ENCODE results near the gene CDS1.
"Not testable (repeated sequence)": the region's sequence is repeated elsewhere in the genome, so short reads cannot be mapped to it uniquely, and the experiment has no call there.

CDS1 gene

DNA sequence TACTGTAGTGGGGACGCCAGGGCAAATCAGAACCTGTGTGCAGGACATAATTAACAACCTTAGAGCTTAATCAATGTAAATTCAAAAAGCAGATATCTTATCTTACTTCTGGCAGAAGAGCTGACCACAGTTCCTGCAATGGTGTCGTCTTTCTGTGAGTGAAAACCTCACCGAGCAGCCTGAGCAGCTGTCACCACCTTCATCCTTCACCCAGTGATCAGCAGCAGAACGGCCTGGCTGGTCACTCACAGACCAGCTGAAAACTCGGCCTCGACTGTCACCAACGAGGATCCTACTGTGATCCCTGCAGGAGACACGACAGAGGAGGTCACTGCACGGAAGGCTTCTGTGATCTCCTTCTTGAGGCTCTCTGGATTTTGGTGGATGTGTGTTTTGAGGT lies 94.2 kb downstream of the CDS1 start:
- no peak for DNase-seq

GRCh38 chr4:84677995-84678394 lies 95.1 kb downstream of the CDS1 start:
- no peak for DNase-seq

- DNase-seq = no peak
These were observed 96.2 kb downstream of the CDS1 start for GRCh38 chr4:84678976-84679744.

GRCh38 chr4:84680956-84681355 lies 98.0 kb downstream of the CDS1 start:
- no peak for DNase-seq

DNA sequence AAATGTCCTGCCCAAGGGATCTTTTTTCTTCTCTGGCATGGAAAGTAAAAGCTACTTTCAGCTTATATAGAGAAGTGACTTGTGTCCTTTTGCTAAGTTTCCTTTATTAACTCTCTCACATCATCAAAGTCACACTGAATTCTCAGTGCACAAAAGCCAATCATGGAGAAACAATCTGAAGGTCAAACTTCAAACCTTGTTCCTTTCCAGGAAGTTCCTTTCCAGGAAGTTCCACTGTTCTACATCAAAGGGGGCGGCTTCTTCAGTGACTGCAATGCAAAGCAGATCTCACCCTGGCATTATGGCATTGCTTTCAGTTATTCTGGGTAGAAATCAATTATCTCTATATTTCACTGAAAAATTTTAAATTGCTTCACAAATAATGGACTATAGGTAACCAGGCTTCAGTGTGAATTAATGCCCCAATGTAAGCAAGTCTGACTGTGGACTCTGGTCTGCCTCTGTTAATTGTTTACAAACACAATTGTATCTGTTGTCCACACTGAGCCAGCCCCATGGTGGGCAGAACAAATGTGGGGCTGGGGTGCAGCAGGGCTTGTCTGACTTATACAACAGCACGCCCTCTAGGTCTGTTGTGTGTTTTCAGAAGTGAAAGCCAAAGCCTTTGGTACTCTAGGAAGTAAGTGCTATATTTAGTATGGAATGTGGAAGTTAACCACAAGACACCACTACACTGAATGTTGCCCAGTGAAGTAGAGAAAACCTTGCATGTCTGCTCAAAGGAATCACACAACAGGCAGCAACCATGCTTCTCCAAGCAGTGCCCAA lies 98.8 kb downstream of the CDS1 start:
- DNase-seq = no peak

- not testable (repeated sequence) for DNase-seq
These were observed 99.7 kb downstream of the CDS1 start for GRCh38 chr4:84682661-84683060.

GRCh38 chr4:84683064-84683850 lies 100.3 kb downstream of the CDS1 start:
- DNase-seq = no peak

- no peak for DNase-seq
These were observed 101.4 kb downstream of the CDS1 start for GRCh38 chr4:84684361-84684760.

DNA sequence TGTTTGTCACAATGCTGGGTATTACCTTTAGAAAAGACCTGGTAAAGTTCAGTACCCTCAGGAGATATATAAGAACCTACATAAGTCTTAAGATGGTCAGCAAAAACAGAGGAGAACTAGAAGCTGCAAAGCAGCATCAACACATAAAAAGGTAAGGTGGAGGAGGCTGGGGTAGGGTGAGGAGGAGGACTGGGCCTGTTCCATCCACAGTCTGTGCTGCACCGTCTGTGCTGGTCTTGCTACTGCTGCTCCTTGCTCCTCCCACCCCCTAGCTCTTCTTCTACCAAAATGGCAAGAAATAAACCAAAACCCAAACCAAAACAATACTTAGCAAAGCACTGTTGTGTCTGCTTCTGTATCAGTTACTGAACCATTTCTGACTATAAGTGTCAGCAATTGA lies 102.2 kb downstream of the CDS1 start:
- DNase-seq = no peak

DNA sequence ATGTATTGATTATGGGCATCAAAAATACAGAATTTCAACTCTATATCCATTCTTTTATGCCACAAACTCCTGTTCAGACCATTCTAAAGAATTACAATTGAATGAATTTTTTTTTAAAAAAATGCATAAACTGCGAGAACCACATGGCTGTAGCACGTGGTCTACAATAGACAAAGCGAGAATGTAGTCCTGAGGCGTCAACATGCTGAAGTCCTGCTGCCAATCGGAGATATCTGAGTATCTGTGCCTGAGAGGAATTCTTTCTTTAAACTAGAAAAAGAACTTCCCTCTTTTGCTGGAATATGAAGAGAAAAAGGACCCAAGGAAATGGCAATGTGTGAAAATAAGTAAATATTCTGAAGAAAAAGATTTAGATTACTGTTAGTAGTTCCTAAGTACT lies 105.7 kb downstream of the CDS1 start:
- DNase-seq = no peak

GRCh38 chr4:84689197-84689596 lies 106.3 kb downstream of the CDS1 start:
- no peak for DNase-seq

GRCh38 chr4:84690481-84690880 lies 107.6 kb downstream of the CDS1 start:
- no peak for DNase-seq

- peak in 1 of 2 experiments; percentile 29 for DNase-seq
These were observed 108.3 kb downstream of the CDS1 start for GRCh38 chr4:84691170-84691691.

GRCh38 chr4:84691800-84692199 lies 108.9 kb downstream of the CDS1 start:
- DNase-seq = no peak

DNA sequence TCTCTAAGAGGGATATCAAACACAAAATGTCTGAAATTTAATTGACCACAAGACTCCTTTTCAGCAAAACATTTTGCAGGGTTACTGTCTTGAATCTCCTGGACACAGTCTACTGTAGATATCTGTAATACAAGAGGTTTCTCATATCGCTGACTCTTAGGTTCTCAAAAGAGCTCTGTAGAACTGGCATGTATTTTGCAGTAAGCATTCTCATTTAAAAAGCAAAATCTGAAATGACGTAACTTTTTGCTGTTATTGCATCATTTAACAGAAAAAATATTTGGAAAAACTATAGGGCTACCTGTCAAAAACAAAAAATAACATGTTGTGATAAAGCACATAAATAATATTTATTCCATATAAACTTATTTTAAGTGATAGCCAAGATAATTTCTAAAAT lies 114.2 kb downstream of the CDS1 start:
- no peak for DNase-seq

GRCh38 chr4:84697615-84698201 lies 114.8 kb downstream of the CDS1 start:
- DNase-seq = no peak

DNA sequence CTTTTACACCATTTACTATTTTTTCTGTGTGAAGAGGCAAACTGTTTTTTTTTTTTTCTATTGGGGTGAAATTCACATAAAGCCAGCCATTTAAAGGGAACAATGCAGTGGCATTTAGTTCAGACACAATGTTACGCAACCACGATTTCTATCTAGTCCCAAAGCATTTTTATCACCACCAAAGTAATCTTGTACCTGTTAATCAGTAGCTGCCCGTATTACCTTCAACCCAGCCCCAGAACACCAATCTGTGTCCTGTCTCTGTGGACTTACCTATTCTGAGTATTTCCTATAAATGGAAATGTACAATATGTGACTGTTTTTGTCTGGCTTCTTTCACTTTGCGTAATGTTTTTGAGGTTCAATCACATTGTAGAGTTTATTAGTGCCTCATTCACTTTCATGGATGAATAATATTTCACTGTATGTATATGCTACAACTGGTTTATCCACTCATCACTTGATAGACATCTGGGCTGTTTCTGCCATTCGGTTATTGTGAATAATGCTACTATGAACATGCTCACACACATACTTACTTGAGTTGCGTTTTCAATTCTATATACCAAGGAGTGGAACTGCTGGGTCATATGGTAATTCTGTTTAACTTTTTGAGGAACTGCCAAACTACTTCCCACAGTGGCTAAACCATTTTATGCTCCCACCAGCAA lies 116.2 kb downstream of the CDS1 start:
- no peak for DNase-seq
